ENCODE results near the gene NTN1.

- TF ChIP-seq, protein P1, sequence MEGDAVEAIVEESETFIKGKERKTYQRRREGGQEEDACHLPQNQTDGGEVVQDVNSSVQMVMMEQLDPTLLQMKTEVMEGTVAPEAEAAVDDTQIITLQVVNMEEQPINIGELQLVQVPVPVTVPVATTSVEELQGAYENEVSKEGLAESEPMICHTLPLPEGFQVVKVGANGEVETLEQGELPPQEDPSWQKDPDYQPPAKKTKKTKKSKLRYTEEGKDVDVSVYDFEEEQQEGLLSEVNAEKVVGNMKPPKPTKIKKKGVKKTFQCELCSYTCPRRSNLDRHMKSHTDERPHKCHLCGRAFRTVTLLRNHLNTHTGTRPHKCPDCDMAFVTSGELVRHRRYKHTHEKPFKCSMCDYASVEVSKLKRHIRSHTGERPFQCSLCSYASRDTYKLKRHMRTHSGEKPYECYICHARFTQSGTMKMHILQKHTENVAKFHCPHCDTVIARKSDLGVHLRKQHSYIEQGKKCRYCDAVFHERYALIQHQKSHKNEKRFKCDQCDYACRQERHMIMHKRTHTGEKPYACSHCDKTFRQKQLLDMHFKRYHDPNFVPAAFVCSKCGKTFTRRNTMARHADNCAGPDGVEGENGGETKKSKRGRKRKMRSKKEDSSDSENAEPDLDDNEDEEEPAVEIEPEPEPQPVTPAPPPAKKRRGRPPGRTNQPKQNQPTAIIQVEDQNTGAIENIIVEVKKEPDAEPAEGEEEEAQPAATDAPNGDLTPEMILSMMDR (conservative IDR thresholded peaks at IDR 0.05) = no peak
- no peak for TF ChIP-seq ZFX (IDR thresholded peaks at IDR 0.05)
Measured at GRCh38 chr17:9120471-9120870, 99.2 kb downstream of the NTN1 start.

All from C4-2B (cell line).